OCI-LY7 (cell line): ENCODE results near the gene PXN. TPM values are rescaled to one million over a fixed set of nuclear protein-coding genes. Genes with fewer than 3 reads are reported as not detected.

Experiments
- BruUV-seq: library from RNA; stranded (reverse); fragments of 400-500 nt; replicated peaks from 2 replicates; lab custom pipeline; 2021; lab: Mats Ljungman, UMichigan
- CTCF ChIA-PET: fragments of 300-600 bp; sonication (Branson Sonifier 250); formaldehyde crosslinking; loops from one replicate; lab custom pipeline; 2022; ENCODE audit warnings: antibody characterized with exemption; ENCODE audit not compliant: unreplicated experiment; lab: Charles Lee
- POLR2A ChIA-PET: fragments of 300-600 bp; sonication (Branson Sonifier 250); formaldehyde crosslinking; loops from one replicate; lab custom pipeline; 2022; ENCODE audit warnings: antibody characterized with exemption; lab: Charles Lee
- DNase-seq: peaks from one replicate; pipeline ENCODE4 v3.0.0-alpha.2; 2015; ENCODE audit warnings: low spot score
- H2AFZ ChIP-seq: fragments of 200-600 bp; sonication (generic), shearing (Covaris generic); 2 replicates; pipeline ENCODE4 v1.6.1; 2014; ENCODE audit warnings: mild to moderate bottlenecking, antibody characterized with exemption, low read length, moderate library complexity
- H3K27ac ChIP-seq: fragments of 200-600 bp; sonication (generic); 2 replicates; pipeline ENCODE4 v1.5.1; 2014; ENCODE audit warnings: mixed run types, low read depth, mild to moderate bottlenecking, moderate library complexity, low read length, inconsistent platforms; ENCODE audit not compliant: poor library complexity, severe bottlenecking
- H3K36me3 ChIP-seq: fragments of 200-600 bp; sonication (generic); 2 replicates; pipeline ENCODE4 v1.6.1; 2014; ENCODE audit warnings: mild to moderate bottlenecking, antibody characterized with exemption, low read length, moderate library complexity, mixed read lengths; ENCODE audit not compliant: insufficient read depth
- H3K4me1 ChIP-seq: fragments of 200-600 bp; sonication (generic); 2 replicates; pipeline ENCODE4 v1.5.1; 2014; ENCODE audit warnings: mild to moderate bottlenecking, low read length; ENCODE audit not compliant: insufficient read depth, poor library complexity, severe bottlenecking
- H3K4me2 ChIP-seq: fragments of 200-600 bp; sonication (generic); 2 replicates; pipeline ENCODE4 v1.6.1; 2014; ENCODE audit warnings: mild to moderate bottlenecking, low read length
- H3K4me3 ChIP-seq: fragments of 200-600 bp; sonication (generic); 2 replicates; pipeline ENCODE4 v1.5.1; 2014; ENCODE audit warnings: mild to moderate bottlenecking, low read depth, low read length; ENCODE audit not compliant: poor library complexity, severe bottlenecking
- H3K79me2 ChIP-seq: fragments of 200-600 bp; sonication (generic); 2 replicates; pipeline ENCODE4 v1.6.1; 2016; ENCODE audit warnings: low read depth, mild to moderate bottlenecking, low read length, moderate library complexity, mixed read lengths; ENCODE audit not compliant: insufficient read depth
- H3K9me2 ChIP-seq: fragments of 200-600 bp; sonication (generic); 2 replicates; pipeline ENCODE4 v1.6.1; 2016; ENCODE audit warnings: mild to moderate bottlenecking, low read length, mixed read lengths; ENCODE audit not compliant: insufficient read depth
- H3K9me3 ChIP-seq: fragments of 200-600 bp; sonication (generic); 2 replicates; pipeline ENCODE4 v1.6.1; 2014; ENCODE audit warnings: mild to moderate bottlenecking, mixed run types, low read length, mixed read lengths
- H4K20me1 ChIP-seq: fragments of 200-600 bp; sonication (generic); 2 replicates; pipeline ENCODE4 v1.6.1; 2014; ENCODE audit warnings: mild to moderate bottlenecking, antibody characterized with exemption, low read length, moderate library complexity, mixed read lengths; ENCODE audit not compliant: insufficient read depth
- CTCF ChIP-seq: fragments of 200-600 bp; sonication (generic); conservative IDR thresholded peaks from 2 replicates; pipeline ENCODE4 v1.5.1; 2014; ENCODE audit warnings: mild to moderate bottlenecking, antibody characterized with exemption, low read length, moderate library complexity, mixed read lengths
- EZH2phosphoT487 ChIP-seq: fragments of 200-600 bp; sonication (generic); IDR thresholded peaks from 2 replicates; pipeline ENCODE4 v1.6.1; 2018; ENCODE audit warnings: low read depth, borderline replicate concordance, mild to moderate bottlenecking, mixed run types, antibody characterized with exemption, low read length, moderate library complexity, mixed read lengths
- intact Hi-C: fragments of 100-400 bp; cut with micrococcal nuclease; formaldehyde crosslinking; loops from one replicate; pipeline ENCODE4 v1.10.0; 2022; ENCODE audit not compliant: unreplicated experiment
- total RNA-seq, 2 experiments: library from RNA; depleted of rRNA in 1 of 2; stranded (reverse); fragments of >200 nt in 1 of 2; shearing (Covaris generic) in 1 of 2; gene quantifications; 2 replicates each; pipeline ENCODE4 v1.2.3, GENCODE V29; 2014 to 2022

PXN gene
- total RNA-seq, 2 experiments from 2014 or later, result 8.6 to 22.9 TPM

- TF ChIP-seq EZH2phosphoT487, result no peak
- TF ChIP-seq CTCF, result no peak
- Histone ChIP-seq H3K79me2 (no peaks in the 10 kb centered on the region), H3K4me3 (no peak overlapping the region), H2AFZ (no peak overlapping the region), H3K27ac (no peak overlapping the region), H3K36me3 (no peaks in the 10 kb centered on the region), H3K4me2 (no peak overlapping the region), H3K9me3 (no peaks in the 10 kb centered on the region), H3K9me2 (no peaks in the 10 kb centered on the region), H4K20me1 (no peaks in the 10 kb centered on the region), H3K4me1 (peaks cover 12% of the 10 kb centered on the region)
- no peak for DNase-seq
- ChIA-PET POLR2A (interaction anchor here (1.1 kb wide), 1 partner anchor 70 kb away, joined by 5 read pairs; the partner anchor contains the start of gene RNU4-2), CTCF (no interaction called here)
- intact Hi-C loops, result loop anchor here (10.0 kb wide), 1 partner anchor 213 kb away; the partner anchor contains the start of gene COX6A1
- no TSS peak for BruUV-seq
Observed at GRCh38 chr12:120221576-120221900, 44.0 kb downstream of the PXN start.

- intact Hi-C loops, result loop anchor here (10.0 kb wide), 1 partner anchor 214 kb away; the partner anchor contains the start of gene COX6A1
- Histone ChIP-seq H3K36me3 (no peaks in the 10 kb centered on the region), H4K20me1 (no peaks in the 10 kb centered on the region), H3K4me2 (no peak overlapping the region), H3K27ac (no peak overlapping the region), H3K79me2 (no peaks in the 10 kb centered on the region), H3K4me3 (no peak overlapping the region), H3K4me1 (peaks cover 6% of the 10 kb centered on the region), H2AFZ (no peak overlapping the region), H3K9me3 (no peaks in the 10 kb centered on the region), H3K9me2 (no peaks in the 10 kb centered on the region)
- no TSS peak for BruUV-seq
- no peak for TF ChIP-seq EZH2phosphoT487
- TF ChIP-seq CTCF, result no peak
- DNase-seq, result no peak
- ChIA-PET POLR2A (interaction anchor here (1.1 kb wide), 1 partner anchor 70 kb away, joined by 5 read pairs; the partner anchor contains the start of gene RNU4-2), CTCF (no interaction called here)
Observed at GRCh38 chr12:120220838-120221575, 44.5 kb downstream of the PXN start.
